ENCODE measurements around the gene ABR. TPM values are rescaled to one million over a fixed set of nuclear protein-coding genes. Genes with fewer than 3 reads are reported as not detected.
"Not testable (repeated sequence)": the region's sequence is repeated elsewhere in the genome, so short reads cannot be mapped to it uniquely, and the experiment has no call there.

The ABR gene
- total and polyA plus RNA-seq, 12 donors: 5.3 to 152 (median 105) TPM

- no peak for DNase-seq
- Histone ChIP-seq H3K4me3 (no peak overlapping the region), H3K4me1 (replicated peaks in 1 of 2) (peaks cover 11 to 16% of the 10 kb centered on the region in 2 donors), H3K27me3 (no peaks in the 10 kb centered on the region), H3K36me3 (replicated peaks in 1 of 2) (no peaks in the 10 kb centered on the region), H3K27ac (peak overlapping the region in 2 of 5 donors; percentile 65 to 76), H3K9me3 (replicated peaks in 1 of 3) (no peaks in the 10 kb centered on the region)
- intact Hi-C loops (cut with DNase I): loop anchor here in 1 of 2 donors (5.0 kb wide), 1 partner anchor 64 kb away; no protein-coding TSS in a partner anchor
- TF ChIP-seq CTCF (IDR thresholded peaks at IDR 0.05) (no peak), POLR2A (IDR thresholded peaks at IDR 0.05) (no peak)
- 59 to 67% (median 63%) methylated on average over 5 to 24 of the region's 24 CpGs for WGBS, 4 donors
Measured at GRCh38 chr17:1123393-1123831, 56.4 kb downstream of the ABR start.

GRCh38 chr17:1122533-1123392, 57.0 kb downstream of the ABR start:
- 5 to 12% (median 9%) methylated on average over 12 to 21 of the region's 21 CpGs for WGBS, 4 donors
- intact Hi-C loops (cut with DNase I): loop anchor here in 1 of 2 donors (5.0 kb wide), 1 partner anchor 65 kb away; no protein-coding TSS in a partner anchor
- peak; percentile 85 to 94 (median 89) for DNase-seq

GRCh38 chr17:1121442-1121817, 58.4 kb downstream of the ABR start:
- not testable (repeated sequence) for H3K27ac ChIP-seq; H3K4me3 ChIP-seq; H3K27me3 ChIP-seq; H3K36me3 ChIP-seq (replicated peaks in 1 of 2); H3K9me3 ChIP-seq (replicated peaks in 1 of 3); DNase-seq
- 100% methylated on average over 1 of the region's 1 CpG; no CpG with 5 or more reads in 2 of the 4 donors for WGBS, 4 donors
- intact Hi-C loops (cut with DNase I): loop anchor here in 1 of 2 donors (5.0 kb wide), 1 partner anchor 66 kb away; no protein-coding TSS in a partner anchor
- peaks cover 11 to 16% of the 10 kb centered on the region in 2 donors for H3K4me1 ChIP-seq (replicated peaks in 1 of 2)

More at GRCh38 chr17:1122533-1123392, 57.0 kb downstream of the ABR start:
- Histone ChIP-seq H3K36me3 (replicated peaks in 1 of 2) (no peaks in the 10 kb centered on the region), H3K9me3 (replicated peaks in 1 of 3) (no peaks in the 10 kb centered on the region), H3K4me1 (replicated peaks in 1 of 2) (peaks cover 11 to 16% of the 10 kb centered on the region in 2 donors), H3K4me3 (no peak overlapping the region), H3K27ac (peak overlapping the region in 4 of 5 donors; percentile 46 to 76 (median 59)), H3K27me3 (no peaks in the 10 kb centered on the region)
- TF ChIP-seq CTCF (IDR thresholded peaks at IDR 0.05): peak; percentile 75 to 98 (median 94)
- TF ChIP-seq POLR2A (IDR thresholded peaks at IDR 0.05): no peak

- TF ChIP-seq CTCF (IDR thresholded peaks at IDR 0.05) (no peak), POLR2A (IDR thresholded peaks at IDR 0.05) (no peak)
- Histone ChIP-seq H3K36me3 (replicated peaks in 1 of 2) (no peaks in the 10 kb centered on the region), H3K27me3 (no peaks in the 10 kb centered on the region), H3K4me1 (replicated peaks in 1 of 2) (peaks cover 11 to 18% of the 10 kb centered on the region in 2 donors), H3K4me3 (no peak overlapping the region), H3K9me3 (replicated peaks in 1 of 3) (no peaks in the 10 kb centered on the region), H3K27ac (no peak overlapping the region)
- 86 to 91% (median 87%) methylated on average over 11 to 12 of the region's 12 CpGs for WGBS, 4 donors
- intact Hi-C loops (cut with DNase I): loop anchor here in 1 of 2 donors (5.0 kb wide), 1 partner anchor 66 kb away; no protein-coding TSS in a partner anchor
- no peak for DNase-seq
Measured at GRCh38 chr17:1120596-1121441, 59.0 kb downstream of the ABR start.

Measured in adrenal gland (tissue), 12 donors.